Epidermal melanocyte (primary cell): ENCODE measurements around the gene NFATC1.

Experiments used
- DNase-seq: peaks from one replicate; pipeline ENCODE4 v3.0.0; 2011; ENCODE audit warnings: low spot score; ENCODE audit not compliant: insufficient read length

NFATC1 gene

DNA sequence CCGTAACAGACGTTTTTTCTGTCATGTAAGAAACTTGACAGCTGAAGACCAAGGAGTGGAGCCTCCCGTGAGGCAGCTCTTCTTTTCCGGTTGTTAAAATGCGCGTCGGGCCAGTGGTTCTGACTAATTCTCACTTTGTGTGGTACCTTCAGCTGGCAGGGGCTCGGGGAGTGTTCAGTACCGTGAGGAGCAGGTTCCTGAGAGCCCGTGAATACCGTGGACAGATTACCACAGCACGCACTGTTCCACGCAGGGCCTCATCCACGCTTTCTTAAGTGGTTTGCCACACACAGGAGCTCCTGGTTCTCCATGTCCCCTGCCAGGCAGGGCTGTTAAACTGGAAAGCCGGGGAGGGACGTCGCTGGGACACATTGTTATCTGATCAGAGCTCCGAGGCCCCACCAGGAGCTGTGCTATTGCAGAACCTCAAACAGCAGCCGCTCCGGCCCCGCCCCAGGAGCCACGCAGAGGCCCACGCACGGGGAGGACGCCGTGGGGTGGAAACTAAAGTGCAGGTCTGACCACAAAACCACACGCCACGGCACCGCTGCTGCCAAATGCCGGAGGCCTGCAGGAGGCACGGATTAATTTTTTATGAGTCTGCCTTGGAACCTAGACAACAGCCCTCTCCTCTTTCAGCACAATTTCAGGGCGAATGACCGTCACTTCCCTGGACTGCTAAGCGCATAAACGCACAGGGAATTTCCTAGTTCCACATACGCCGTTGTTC, 43.3 kb downstream of the NFATC1 start:
- no peak for DNase-seq

DNA sequence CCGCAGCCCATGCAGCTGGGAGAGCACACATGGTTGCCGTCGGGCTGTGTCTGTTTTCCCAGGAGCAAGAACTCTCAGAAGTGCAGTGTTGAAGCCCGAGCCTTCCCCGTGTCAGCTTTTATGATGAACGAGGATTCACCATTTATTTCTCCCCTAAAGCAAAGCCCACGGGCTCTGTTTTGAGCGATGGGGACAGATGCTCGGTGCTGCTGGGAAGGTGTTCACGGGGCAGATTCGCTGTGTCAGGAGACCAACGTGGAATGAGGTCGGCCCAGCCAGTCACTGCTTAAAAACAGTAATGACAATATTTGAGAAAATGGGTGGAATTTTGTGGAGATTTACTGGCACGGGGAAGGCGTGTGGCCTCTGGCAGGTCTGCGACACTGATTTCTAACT, 43.9 kb downstream of the NFATC1 start:
- no peak for DNase-seq

DNA sequence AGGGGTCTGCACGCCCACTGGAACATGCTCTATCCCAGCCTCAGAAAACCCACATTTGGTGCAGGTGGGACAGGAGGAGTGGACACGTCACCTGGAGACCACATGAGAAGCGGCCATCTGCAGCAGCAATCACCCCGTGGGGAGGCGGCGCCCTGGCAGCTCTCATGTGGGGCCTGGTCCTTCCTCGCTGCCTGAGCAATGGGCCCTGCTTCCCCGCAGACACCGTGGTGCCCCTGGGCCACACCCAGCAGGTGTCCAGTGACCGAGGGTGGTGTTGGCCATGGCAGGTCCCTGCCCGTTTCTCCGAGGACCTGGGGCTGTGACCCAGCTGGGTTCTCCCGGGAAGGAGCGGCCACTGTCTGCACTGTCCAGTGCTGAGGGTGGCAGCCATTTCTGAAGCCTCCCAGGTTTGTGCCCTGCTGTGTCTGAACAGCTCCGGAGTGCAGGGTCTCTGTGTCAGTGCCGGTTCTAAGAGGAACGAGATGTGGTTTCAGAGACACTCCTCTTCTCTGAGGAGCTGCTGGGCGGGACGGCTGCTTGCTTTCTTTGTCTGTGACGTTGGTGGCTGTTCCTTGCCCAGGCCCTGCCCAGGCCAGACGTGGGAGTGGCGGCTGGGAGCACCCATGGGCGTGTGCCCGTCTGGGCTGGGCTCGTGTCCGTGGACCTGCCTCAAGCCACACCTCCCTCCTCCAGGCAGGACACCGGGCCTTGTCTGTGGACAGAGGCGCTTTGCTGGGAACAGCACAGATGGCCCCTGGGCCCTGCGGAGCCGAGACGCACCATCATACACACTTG, 44.8 kb downstream of the NFATC1 start:
- no peak for DNase-seq

DNA sequence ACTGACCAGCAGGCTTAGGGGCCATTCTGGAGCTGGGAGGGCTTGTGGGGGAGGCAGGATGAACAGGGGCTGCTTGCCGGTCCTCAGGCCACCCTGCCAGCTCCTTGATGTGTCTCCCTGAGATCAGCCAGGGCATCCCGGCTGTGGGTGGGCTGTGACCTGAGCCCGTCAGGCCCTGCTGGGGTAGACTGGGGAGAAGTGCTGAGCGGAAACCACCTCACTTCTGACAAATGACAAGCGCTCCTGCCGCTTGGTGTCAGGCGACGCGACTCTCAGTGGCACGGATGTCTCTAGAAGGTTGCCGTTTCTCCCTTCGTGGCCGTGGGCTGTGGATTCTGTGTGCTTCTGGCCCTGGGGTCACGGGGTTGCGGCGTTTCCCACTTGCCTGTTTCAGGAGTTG, 45.7 kb downstream of the NFATC1 start:
- no peak for DNase-seq

DNA sequence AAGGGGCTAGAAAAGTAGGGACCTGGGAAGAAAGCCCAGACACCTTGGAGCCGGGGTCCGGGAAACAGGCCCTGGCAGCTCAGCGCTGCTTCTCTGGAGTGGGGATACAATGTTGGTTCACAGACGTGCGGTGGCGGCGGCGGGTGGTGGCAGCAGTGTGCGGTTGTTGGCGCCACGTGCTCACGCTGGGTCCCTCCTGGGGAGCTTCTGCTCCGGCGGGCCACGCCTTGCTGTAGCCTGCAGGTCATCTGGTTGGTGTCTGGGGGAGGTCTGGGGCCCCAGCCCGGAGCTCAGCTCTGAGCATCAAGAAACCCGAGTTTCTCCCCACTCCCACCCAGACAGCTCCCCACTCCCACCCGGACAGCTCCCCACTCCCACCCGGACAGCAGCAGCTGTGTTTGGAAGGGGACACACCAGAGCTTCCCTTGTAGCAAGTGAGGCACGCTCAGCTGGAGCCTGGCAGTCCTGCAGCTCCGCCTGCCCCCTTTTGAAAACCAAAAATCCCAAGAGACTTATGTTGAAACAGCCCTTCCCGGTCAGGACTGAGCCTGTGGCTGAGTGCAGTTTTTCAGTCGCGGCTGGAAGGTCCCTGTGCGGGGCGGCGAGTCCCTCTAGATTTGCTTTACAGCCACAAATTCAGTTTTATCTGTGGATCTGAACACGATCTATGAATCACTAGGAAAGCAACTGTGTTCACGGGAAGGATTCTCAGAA, 46.9 kb downstream of the NFATC1 start:
- DNase-seq: no peak

DNA sequence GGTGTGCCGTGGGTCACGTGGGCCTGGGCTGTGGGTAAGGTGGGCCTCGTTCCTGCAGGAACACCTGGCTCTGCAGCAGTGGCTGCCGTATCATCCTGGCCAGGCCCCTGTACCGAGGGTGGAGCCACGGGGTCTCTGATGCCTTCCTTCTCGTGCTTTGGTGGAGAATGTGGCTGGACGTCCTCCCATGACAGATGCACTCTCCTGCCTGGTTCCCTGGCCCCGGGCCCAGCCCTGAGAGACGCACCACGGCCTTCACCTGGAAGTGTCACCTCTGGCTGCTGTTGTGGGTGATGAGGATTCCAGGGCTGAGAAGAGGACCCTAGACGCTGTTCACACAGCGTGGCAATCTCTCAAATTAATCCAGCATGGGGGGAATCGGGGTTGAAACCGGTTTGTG, 49.5 kb downstream of the NFATC1 start:
- DNase-seq: no peak

DNA sequence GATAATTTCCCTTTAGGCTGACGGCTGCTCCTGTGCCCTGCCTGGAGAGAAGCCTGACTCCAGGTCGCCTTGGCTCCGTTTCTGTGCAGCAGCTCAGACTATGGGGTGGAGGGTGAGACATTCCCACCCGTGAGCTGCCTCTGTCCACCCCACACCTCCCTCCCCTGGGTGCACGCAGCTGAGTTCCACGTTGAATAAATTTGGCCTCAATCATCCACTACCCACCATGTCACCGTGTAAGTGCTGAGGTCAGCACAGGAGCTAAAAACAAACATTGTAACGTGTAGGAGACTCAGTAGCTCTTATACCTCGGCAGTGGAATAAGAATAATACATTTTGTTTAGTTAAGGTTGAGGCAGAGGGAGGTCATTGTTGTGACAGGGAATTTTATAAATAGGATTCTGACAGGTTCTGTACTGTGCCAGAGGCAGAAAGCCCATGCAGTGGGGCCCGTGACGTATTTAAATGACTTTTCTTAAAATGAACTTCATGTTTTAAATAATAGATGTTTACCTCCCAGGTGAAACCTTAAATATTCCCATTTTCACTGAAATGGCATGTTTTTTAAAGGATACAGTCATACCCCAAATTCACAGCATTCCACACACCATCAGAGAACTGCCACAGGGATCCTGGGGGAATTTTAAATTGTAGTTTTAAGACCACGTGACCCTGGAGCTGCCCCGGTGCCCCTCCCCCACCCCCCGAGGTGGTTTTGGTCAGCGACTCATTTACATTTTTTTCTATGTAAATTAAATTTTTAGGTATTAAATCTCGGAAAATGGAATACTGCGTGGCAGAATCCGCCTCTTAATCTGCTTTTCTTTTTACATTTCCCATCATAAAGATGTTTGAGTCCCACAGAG, 50.2 kb downstream of the NFATC1 start:
- no peak for DNase-seq

DNA sequence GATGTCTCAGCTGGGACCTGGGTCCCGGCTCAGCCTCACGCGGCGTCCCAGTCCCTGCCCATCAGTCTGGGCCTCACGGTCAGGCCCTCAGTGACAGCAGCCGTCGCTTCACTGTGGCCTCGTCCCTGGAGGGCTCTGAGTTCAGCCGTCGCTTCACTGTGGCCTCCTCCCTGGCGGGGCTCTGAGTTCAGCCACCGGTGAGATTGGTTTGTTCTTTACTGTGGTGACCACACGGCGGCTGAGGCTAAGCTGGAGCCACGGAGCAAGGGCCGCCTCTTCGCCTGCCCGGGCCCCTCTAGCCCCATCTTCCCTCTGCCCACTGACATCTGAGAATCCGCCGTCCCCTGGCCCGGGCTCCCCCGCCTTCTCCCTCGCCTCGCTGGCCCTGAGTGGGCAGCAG, 51.2 kb downstream of the NFATC1 start:
- no peak for DNase-seq

DNA sequence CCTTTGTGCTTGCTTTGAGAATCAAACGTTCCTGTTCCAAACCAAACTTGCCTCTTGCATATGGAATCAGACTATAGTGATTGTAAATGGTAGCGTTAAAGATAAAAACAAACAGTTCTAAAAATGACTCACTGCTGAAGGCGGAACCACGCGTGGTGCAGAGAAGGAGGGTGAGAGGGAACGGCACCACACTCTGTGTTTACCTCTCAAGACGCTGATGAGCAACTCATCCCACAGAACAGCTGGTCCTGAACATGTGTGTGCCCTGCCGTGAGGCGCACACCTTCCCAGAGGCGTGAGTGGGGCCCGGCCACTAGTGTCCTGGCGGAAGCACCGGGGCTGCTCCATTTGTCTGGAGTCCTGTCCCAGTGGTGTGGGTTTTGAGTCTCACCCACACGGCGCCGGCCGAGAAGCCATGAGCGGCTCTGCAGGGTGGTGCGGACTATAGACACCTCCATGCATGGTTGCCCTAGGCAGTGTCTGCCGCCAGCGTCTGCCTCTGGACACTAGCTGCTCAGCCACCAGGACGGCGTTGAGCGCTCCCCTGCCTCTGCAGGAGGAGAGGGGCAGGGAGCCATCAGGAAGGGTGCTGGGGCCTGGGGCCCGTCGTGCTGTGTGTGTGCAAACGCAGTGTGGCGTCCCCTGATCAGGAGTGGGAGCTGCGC, 52.1 kb downstream of the NFATC1 start:
- no peak for DNase-seq

DNA sequence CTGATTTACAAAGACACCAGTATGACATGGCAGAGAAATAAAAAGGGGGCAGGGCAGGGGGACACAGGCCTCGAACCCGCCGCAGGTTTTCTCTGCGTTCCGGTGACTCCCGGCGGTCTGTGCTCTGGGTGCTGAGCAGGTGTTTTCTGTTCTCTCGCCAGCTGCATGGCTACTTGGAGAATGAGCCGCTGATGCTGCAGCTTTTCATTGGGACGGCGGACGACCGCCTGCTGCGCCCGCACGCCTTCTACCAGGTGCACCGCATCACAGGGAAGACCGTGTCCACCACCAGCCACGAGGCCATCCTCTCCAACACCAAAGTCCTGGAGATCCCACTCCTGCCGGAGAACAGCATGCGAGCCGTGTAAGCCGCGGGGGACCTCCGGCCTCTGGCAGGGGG, 52.9 kb downstream of the NFATC1 start:
- DNase-seq: no peak

DNA sequence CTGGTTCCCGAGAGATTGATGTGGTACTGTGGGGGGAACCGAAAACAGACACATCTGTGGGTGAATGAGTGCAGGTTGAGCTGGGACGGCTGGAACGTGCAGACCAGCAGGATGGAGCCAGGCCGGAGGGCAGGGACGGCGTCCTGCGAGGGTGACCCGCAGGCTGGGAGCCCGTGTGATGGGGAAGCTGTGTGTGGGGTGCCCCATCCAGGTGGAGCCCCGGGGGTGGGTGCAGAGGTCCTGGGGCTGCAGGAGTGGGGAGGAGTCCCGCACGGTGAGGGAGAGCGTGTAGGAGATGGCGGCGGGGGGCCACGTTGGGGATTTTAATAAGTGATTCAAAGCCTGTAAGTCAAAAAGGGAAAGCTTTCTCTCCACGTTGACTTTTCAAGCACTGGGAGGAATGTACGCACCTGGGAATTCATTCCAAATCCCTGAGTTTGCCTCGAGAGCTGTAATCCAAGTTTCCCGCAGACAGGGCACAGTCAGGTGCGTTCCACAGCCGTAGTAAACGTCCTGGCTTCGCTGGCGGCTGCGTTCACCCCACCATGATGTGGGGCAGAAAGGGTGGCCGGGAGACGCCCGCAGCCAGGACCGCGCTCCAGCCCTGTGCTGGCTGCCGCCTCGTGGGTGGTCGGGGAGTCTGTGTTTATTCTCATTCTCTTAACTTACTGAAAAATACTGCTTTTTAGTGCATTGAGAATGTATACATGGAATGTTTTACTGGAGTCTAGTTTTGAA, 54.0 kb downstream of the NFATC1 start:
- DNase-seq: no peak

DNA sequence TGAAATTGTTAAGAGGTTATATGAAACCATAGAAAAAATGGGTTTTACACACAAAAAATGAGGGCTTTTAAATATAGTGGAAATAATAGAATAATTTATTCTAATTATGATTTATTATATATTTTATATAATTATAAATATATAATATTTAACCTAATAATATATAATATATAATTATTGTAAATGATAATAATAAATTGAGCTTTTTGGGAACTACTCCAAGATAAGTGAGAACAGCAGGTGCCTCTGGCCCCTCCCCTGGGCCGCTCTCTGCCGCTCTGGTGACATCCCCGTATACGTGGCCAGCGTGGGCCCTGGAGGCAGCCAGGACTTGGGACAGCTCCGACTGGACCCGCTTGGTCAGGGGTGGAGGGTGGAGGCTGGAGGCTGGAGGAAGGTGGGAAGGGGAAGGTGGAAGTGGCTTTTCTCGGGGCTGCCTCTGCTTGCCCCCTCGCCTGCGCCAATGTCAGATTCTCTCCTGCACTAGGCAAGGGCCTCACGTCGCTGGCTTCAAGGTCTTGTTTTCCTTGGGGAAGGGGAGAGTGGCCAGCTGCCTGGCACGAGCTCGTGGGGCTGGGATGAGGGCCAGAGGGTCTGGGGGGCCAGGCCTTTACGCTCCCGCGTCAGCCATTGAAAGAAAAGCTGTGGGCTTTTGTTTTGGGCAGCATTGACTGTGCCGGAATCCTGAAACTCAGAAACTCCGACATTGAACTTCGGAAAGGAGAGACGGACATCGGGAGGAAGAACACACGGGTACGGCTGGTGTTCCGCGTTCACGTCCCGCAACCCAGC, 54.8 kb downstream of the NFATC1 start:
- no peak for DNase-seq

DNA sequence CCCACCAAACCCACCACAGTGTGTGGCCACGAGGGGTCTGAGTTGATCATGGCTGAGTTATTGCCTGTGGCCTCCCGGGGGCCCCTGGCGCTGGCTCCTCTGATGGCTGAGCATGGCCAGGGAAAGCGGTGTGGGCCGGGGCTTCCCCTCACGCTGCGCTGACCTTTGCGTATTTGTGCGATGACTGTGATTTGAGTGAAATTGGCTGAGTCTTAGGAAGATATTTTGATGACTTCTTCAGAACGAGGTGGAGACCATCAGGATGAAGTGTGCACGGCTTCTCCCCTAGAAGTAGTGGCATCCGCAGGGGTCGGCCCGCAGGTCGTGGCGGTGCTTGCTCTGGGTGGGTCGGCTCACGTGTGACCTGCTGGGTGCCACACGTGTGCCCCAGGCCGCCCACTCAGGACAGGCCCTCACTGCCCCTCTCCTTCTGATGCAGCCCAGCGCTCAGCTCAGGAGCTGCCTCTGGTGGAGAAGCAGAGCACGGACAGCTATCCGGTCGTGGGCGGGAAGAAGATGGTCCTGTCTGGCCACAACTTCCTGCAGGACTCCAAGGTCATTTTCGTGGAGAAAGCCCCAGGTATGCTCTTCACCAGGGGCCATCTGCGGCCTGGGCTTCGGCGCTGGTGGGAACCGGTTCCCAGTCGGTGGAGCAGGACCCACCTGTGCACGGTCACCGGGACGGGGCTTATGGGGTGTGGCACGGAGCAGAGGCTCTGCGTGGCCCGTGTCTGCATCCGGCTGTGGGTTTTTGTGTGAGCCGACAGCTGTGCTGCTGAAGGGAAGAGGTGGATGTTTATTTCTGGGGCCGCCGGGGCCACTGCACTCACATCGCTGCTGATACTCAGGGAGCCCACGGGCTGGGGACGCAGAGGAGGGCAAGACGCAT, 55.8 kb downstream of the NFATC1 start:
- no peak for DNase-seq

DNA sequence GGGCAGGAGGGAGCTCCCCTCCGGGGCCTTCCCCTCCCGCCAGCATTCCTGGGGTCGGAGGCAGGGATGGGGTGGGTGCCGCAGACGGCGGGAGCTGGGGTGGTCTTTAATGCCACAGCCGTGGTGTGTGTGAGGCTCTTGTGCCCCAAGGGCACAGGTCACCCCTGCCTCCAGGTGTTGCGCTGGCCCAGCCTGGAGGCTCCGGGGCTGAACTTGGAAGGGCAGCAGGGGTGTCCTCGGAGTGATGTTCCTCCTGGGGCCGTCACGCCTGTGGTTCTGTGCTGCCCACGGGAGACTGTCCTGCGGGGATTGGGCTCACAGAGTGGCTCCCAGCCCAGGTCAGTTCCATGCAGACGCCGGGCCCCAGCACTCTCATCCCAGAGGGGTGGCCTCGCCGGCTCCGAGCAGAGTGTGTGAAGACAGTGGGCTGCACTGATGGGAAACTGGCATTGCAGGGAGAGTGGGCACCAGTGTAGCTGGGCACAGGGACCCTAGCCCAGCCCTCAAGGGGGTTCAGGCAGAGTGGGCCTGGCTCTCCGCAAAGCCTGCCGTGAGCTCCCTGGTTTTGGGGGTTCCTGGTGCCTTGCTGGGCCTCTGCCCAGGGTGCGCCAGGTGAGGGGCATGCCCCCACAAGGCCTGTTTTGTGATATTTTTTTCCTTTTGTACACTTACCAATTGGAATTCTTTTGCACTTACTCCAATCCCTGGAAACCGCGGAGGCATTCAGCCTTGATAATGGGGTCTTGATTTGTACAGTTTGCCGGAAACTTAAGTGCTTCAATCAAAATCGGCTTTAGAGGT, 56.7 kb downstream of the NFATC1 start:
- DNase-seq: no peak

DNA sequence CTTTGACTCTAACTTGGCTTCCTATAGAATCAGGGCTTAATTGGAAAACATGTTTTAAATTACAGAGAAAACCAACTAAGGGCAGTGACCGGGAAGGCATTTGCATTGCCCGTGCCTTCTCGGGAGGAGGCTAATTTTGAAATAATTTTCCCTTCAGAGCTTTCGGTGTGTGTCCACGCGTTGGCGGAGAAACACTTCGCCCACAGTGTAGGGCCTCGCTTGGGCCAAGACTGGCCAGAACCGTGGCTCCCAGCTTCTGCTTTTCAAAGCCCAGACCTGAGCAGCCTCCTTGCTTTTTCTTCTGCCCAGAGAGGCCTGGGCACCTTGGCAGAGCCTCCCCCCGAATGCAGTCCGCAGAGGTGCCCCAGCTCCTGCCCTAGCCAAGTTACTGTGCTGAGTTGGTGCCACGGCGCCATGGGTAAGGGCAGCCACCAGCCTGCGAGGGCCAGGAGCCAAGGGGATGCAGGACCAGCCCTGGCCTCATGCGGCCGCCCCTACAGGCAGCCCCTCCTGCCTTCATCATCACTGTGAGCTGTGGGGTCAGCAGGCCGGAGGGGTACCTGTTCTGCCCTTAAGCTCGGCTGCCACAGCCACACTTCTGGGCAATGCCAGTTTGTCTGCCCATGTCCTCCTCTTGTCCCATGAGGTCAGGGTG, 57.4 kb downstream of the NFATC1 start:
- no peak for DNase-seq

DNA sequence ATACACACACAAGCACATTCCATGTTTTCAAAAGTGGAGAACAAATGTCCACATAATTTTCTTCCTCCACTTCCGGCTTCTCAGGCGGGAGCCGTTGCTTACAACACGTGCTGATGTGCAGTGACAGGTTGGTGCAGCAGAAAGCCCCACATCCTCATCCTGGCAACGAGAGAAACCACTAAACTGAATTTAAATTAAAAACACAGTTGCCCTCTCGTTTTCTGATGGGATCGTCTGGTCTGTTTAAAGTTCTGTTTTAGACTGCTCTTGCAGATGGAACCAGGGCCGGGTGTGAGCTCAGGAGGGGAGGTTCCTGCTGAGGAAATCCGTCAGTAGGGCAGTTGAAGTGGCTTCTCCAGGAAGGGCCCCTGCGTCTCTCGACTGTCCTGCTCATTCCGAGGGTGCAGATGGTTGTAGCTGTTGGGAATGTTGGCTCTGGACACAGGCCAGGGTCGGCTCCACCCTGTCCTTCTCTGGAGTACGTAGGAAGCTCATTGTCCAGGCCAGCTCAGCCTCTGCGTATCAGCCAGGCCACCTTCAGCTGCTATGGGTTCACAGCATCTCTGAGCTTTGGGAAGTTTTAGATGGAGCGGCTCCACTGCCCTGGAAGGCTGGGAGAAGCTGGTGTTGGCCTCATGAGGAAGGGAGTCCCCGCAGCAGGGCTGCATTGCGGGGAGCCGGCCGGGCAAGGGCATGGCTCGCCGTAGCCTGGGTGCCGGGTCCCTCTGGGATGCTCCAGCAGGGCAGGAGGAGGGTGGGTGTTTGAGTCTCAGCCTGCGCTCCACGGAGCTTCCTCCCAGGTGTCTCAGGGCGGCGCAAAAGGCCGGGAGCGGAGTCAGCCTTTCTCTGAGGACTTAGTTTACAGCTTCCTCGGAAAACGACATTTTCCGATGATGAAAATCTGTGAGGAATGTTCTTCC, 58.3 kb downstream of the NFATC1 start:
- DNase-seq: no peak
